HepG2 (cell line): ENCODE data around the gene KIRREL3. TPM values are rescaled to one million over a fixed set of nuclear protein-coding genes. Genes with fewer than 3 reads are reported as not detected.

Experiments
- ATAC-seq: fragments of 200-7000 bp; cut with Tn5 transposase; 3 replicates; pipeline ENCODE4 v1.9.1; 2020; ENCODE audit warnings: mild to moderate bottlenecking, moderate library complexity
- BruUV-seq: library from RNA; stranded (reverse); fragments of 400-500 nt; replicated peaks from 2 replicates; lab custom pipeline; 2021; lab: Mats Ljungman, UMichigan
- CTCF ChIA-PET: fragments of 300-600 bp; formaldehyde crosslinking; extraction: SDS; loops from one replicate; lab custom pipeline; 2021; ENCODE audit warnings: low total read pairs, inconsistent platforms, low intra/inter-chr PET ratio; lab: Yijun Ruan, JAX
- POLR2A ChIA-PET: fragments of 350-600 bp; sonication (Branson Sonifier 250); formaldehyde crosslinking; loops from one replicate; lab custom pipeline; 2020; ENCODE audit warnings: antibody characterized with exemption, inconsistent platforms; lab: Yijun Ruan, JAX
- DNase-seq: peaks from one replicate; pipeline ENCODE4 v3.0.0-alpha.2; 2015; ENCODE audit warnings: low spot score
- FAIRE-seq: peaks from 3 replicates; lab custom pipeline; 2011; peaks lifted over from hg19 to GRCh38; lab: Jason Lieb, UNC
- H2AFZ ChIP-seq: one replicate; pipeline ENCODE4 v1.6.1; 2011; ENCODE audit warnings: low read length, inconsistent platforms
- H3K27ac ChIP-seq: fragments of 300-600 bp; 3 replicates; pipeline ENCODE4 v1.8.0; 2011; ENCODE audit warnings: mixed run types, mild to moderate bottlenecking, mixed read lengths, low read length, inconsistent platforms; ENCODE audit not compliant: insufficient read depth; ENCODE audit errors: extremely low read length
- H3K27me3 ChIP-seq, 2 experiments: fragments of 200-600 bp in 1 of 2; 2 replicates in 1 of 2; 3 replicates in 1 of 2; pipeline versions ENCODE4 v1.6.0 to v1.8.0; 2011; ENCODE audit warnings: low read length in 2 of 2, mild to moderate bottlenecking in 2 of 2, moderate library complexity in 2 of 2, inconsistent platforms in 1 of 2; ENCODE audit not compliant: insufficient read depth in 2 of 2, control insufficient read depth in 1 of 2
- H3K36me3 ChIP-seq, 2 experiments: fragments of 200-600 bp in 1 of 2; replicated peaks in 1 of 2; 2 replicates in 1 of 2; 3 replicates in 1 of 2; pipeline versions ENCODE4 v1.5.1 to v1.8.0; 2011; ENCODE audit warnings: low read length in 2 of 2, inconsistent platforms in 1 of 2; ENCODE audit not compliant: insufficient read depth in 2 of 2, control insufficient read depth in 1 of 2
- H3K4me1 ChIP-seq: 2 replicates; pipeline ENCODE4 v1.5.1; 2012; ENCODE audit warnings: low read length, inconsistent platforms; ENCODE audit not compliant: insufficient read depth
- H3K4me2 ChIP-seq: 2 replicates; pipeline ENCODE4 v1.6.0; 2011; ENCODE audit warnings: low read depth, low read length, inconsistent platforms
- H3K4me3 ChIP-seq, 3 experiments: fragments of 200-600 bp in 1 of 3; sonication (generic), shearing (Covaris generic) in 1 of 3; replicated peaks in 1 of 3; 2 replicates each; pipeline ENCODE4 v1.5.1; 2011 to 2016; ENCODE audit warnings: low read length in 3 of 3, inconsistent platforms in 2 of 3, low read depth in 2 of 3, mild to moderate bottlenecking in 2 of 3, control low read depth in 1 of 3, mixed read lengths in 1 of 3; ENCODE audit not compliant: insufficient read depth in 1 of 3
- H3K79me2 ChIP-seq: one replicate; pipeline ENCODE4 v1.6.1; 2011; ENCODE audit warnings: low read length, inconsistent platforms; ENCODE audit not compliant: insufficient read depth
- H3K9ac ChIP-seq: 2 replicates; pipeline ENCODE4 v1.6.0; 2011; ENCODE audit warnings: mild to moderate bottlenecking, low read depth, low read length, inconsistent platforms; ENCODE audit not compliant: insufficient read depth
- H3K9me3 ChIP-seq: 2 replicates; pipeline ENCODE4 v1.5.1; 2012; ENCODE audit warnings: mild to moderate bottlenecking, low read length
- H4K20me1 ChIP-seq: 2 replicates; pipeline ENCODE4 v1.6.0; 2011; ENCODE audit warnings: inconsistent platforms, mild to moderate bottlenecking, low read length, moderate library complexity; ENCODE audit not compliant: insufficient read depth
- FOXM1 ChIP-seq: sonication (generic); formaldehyde crosslinking; IDR thresholded peaks from 2 replicates; pipeline ENCODE4 v1.5.0; 2020; ENCODE audit warnings: missing genetic modification reagents
- IKZF4 ChIP-seq: sonication (generic); formaldehyde crosslinking; IDR thresholded peaks from 2 replicates; pipeline ENCODE4 v1.5.1; 2020; ENCODE audit warnings: borderline replicate concordance, mild to moderate bottlenecking, low read depth, missing genetic modification reagents; ENCODE audit errors: not compliant biosample characterization
- KDM5A ChIP-seq: fragments of 200-600 bp; sonication (generic); IDR thresholded peaks from 2 replicates; pipeline ENCODE4 v1.7.0; 2018; ENCODE audit warnings: antibody characterized with exemption, mild to moderate bottlenecking, low read length, borderline replicate concordance
- NKX3-1 ChIP-seq: sonication (generic); formaldehyde crosslinking; IDR thresholded peaks from 2 replicates; pipeline ENCODE4 v1.5.0; 2020; ENCODE audit warnings: missing genetic modification reagents
- PRPF4 ChIP-seq: fragments of 200-400 bp; formaldehyde crosslinking; IDR thresholded peaks from 2 replicates; pipeline ENCODE4 v1.6.1; 2016; ENCODE audit warnings: low read length, low read depth; ENCODE audit not compliant: poor library complexity, severe bottlenecking
- SNAI1 ChIP-seq: sonication (generic); formaldehyde crosslinking; IDR thresholded peaks from 2 replicates; pipeline ENCODE4 v1.5.0; 2020; ENCODE audit warnings: mild to moderate bottlenecking, missing genetic modification reagents, borderline replicate concordance
- SOX6 ChIP-seq, 2 experiments: fragments of 450-650 bp in 1 of 2; sonication (generic) in 1 of 2; formaldehyde crosslinking in 1 of 2; IDR thresholded peaks; 2 replicates each; pipeline versions ENCODE4 v1.4.0 to v1.6.1; 2017 to 2020; ENCODE audit warnings: antibody characterized with exemption in 1 of 2, mild to moderate bottlenecking in 1 of 2, missing genetic modification reagents in 1 of 2
- ZBTB7A ChIP-seq: sonication (generic); formaldehyde crosslinking; IDR thresholded peaks from 2 replicates; pipeline ENCODE4 v1.8.0; 2022; ENCODE audit warnings: mild to moderate bottlenecking, missing genetic modification reagents
- ZNF263 ChIP-seq: sonication (generic); formaldehyde crosslinking; IDR thresholded peaks from 2 replicates; pipeline ENCODE4 v1.4.0; 2020; ENCODE audit warnings: missing genetic modification reagents
- ZNF3 ChIP-seq: IDR thresholded peaks from 2 replicates; pipeline ENCODE4 v1.7.0; 2017; ENCODE audit warnings: inconsistent platforms
- ZNF589 ChIP-seq: sonication (generic); formaldehyde crosslinking; conservative IDR thresholded peaks from 2 replicates; pipeline ENCODE4 v1.8.0; 2022; ENCODE audit warnings: mild to moderate bottlenecking, moderate library complexity, missing genetic modification reagents
- ZNF607 ChIP-seq: sonication (generic); formaldehyde crosslinking; IDR thresholded peaks from 2 replicates; pipeline ENCODE4 v1.5.1; 2020; ENCODE audit warnings: missing genetic modification reagents, mild to moderate bottlenecking, borderline replicate concordance
- ZNF878 ChIP-seq: sonication (generic); formaldehyde crosslinking; IDR thresholded peaks from 2 replicates; pipeline ENCODE4 v1.8.1; 2023; ENCODE audit warnings: mild to moderate bottlenecking, missing genetic modification reagents, moderate library complexity
- WGBS: methylation state at CpG from one replicate; pipeline ENCODE4 v1.1.6; 2017; ENCODE audit warnings: low lambda C conversion rate; 5-methylcytosine and 5-hydroxymethylcytosine counted together
- in situ Hi-C: cut with HindIII; loops from 2 replicates; pipeline ENCODE4 v1.10.0; 2017; ENCODE audit warnings: low pct_unique_long_range_greater_than_20kb; ENCODE audit not compliant: extremely low pct_ligation_motif_present
- intact Hi-C: fragments of 100-400 bp; cut with micrococcal nuclease; formaldehyde crosslinking; loops from one replicate; pipeline ENCODE4 v1.10.0; 2022; ENCODE audit not compliant: unreplicated experiment
- polyA plus RNA-seq, 8 experiments: library from polyadenylated mRNA; depleted of rRNA in 3 of 8; stranded (reverse) in 7 of 8; unstranded in 1 of 8; fragments of >200 nt; fragmentation: Illumina TruSeq in 4 of 8; extraction: Trizol in 4 of 8; gene quantifications; 2 replicates each; pipeline versions ENCODE4 v1.2.1 to v1.2.3, GENCODE V29; 2011 to 2016; ENCODE audit warnings: low read depth in 4 of 8, missing spikeins in 1 of 8, mixed read lengths in 1 of 8; ENCODE audit not compliant: insufficient read depth in 1 of 8
- total RNA-seq, 5 experiments: library from RNA; depleted of rRNA; stranded (reverse); fragments of >200 nt; fragmentation: Illumina TruSeq; extraction: Trizol; gene quantifications; 2 replicates each; pipeline ENCODE4 v1.2.3, GENCODE V29; 2016; ENCODE audit warnings: low read depth in 1 of 5
- TF ChIP-seq, protein P1 (sequence below): sonication (generic); formaldehyde crosslinking; IDR thresholded peaks from 2 replicates; pipeline ENCODE4 v1.4.0; 2020; ENCODE audit warnings: missing genetic modification reagents

The KIRREL3 gene
- total and polyA plus RNA-seq, 2 of the 13 experiments (the other 11 are each of a cell fraction or from before 2014, with no cell fraction given): not detected

DNA sequence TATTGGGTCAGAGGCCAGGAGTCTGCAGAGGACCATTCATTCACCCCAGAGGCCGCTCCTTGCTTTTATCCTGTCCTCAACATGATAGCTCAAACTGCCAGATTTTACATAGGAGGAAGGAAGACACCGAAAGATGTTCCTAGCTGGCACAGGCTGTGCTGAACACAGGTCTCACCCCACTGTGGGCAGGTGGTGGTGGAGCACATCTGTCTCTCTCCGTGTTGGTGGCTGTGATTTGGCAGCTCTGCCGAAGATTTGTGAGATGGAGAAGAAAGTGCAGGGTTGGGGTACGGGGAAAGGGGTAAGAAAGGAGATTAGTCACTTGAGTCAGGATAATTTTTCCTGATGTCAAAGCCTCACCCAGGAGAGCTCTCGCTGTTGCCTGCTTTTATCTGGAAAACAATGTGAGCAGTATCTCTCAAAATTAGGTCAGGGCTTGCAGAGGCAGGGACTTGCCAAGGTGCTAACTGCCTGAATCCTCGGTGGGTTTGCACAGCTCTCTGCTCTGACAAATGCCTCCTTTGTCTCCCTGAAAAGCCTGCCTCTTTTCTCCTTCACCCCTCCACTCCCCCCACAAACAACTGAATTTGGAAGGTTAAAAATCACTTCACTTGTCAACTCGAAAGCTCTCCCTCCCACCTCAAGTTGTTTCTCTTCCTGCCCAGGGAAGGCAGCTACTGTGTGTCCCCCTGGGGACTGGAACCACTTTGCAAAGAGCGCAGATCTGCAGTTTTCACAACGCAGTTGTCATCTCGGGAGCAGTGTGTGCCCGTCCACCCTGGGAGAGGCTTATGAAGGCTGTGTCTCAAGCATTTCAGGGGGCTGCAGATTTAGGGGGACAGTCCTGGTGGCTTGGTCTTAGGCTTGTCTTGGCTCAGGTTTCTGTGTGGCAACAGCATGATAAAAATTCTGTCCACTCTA, 345.4 kb downstream of the KIRREL3 start:
- no peaks in the 10 kb centered on the region for H3K79me2 ChIP-seq
- FAIRE-seq (no peak), ATAC-seq (no peak), DNase-seq (no peak)
- CTCF ChIA-PET: no interaction called here
- H3K27ac ChIP-seq: no peak overlapping the region
- no peak overlapping the region for H2AFZ ChIP-seq
- H3K9ac ChIP-seq: no peak overlapping the region
- no peak overlapping the region for H3K4me2 ChIP-seq
- H3K36me3 ChIP-seq: no peaks in the 10 kb centered on the region
- POLR2A ChIA-PET: no interaction called here
- H4K20me1 ChIP-seq: no peaks in the 10 kb centered on the region
- no peak for TF ChIP-seq SOX6 (IDR thresholded peaks at IDR 0.05)
- TF ChIP-seq SOX6 (CRISPR knock-in tag; IDR thresholded peaks at IDR 0.05): no peak
- TF ChIP-seq ZNF589 (CRISPR knock-in tag): no peak
- no peak for TF ChIP-seq PRPF4
- TF ChIP-seq ZNF263 (CRISPR knock-in tag): no peak
- no peak for TF ChIP-seq NKX3-1 (CRISPR knock-in tag)
- TF ChIP-seq IKZF4 (CRISPR knock-in tag): no peak
- TF ChIP-seq FOXM1 (CRISPR knock-in tag): no peak
- no peak for TF ChIP-seq ZBTB7A
- TF ChIP-seq ZNF607: no peak
- TF ChIP-seq KDM5A: no peak
- no peak for TF ChIP-seq SNAI1
- TF ChIP-seq, protein P1, sequence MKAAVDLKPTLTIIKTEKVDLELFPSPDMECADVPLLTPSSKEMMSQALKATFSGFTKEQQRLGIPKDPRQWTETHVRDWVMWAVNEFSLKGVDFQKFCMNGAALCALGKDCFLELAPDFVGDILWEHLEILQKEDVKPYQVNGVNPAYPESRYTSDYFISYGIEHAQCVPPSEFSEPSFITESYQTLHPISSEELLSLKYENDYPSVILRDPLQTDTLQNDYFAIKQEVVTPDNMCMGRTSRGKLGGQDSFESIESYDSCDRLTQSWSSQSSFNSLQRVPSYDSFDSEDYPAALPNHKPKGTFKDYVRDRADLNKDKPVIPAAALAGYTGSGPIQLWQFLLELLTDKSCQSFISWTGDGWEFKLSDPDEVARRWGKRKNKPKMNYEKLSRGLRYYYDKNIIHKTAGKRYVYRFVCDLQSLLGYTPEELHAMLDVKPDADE: no peak
- TF ChIP-seq ZNF3 (CRISPR knock-in tag): no peak
- TF ChIP-seq ZNF878 (CRISPR knock-in tag): no peak
- WGBS: 3% methylated on average over 12 of the region's 12 CpGs
- peaks cover 1 to 17% of the 10 kb centered on the region in 2 experiments; a peak in 2 of 5 replicates for H3K27me3 ChIP-seq
- in situ Hi-C loops: no loop called here
- no peak overlapping the region for H3K4me3 ChIP-seq
- intact Hi-C loops: no loop called here
- BruUV-seq: no TSS peak
- no peaks in the 10 kb centered on the region for H3K4me1 ChIP-seq
- no peaks in the 10 kb centered on the region for H3K9me3 ChIP-seq
